ENCODE data around the gene JAZF1.

DNA sequence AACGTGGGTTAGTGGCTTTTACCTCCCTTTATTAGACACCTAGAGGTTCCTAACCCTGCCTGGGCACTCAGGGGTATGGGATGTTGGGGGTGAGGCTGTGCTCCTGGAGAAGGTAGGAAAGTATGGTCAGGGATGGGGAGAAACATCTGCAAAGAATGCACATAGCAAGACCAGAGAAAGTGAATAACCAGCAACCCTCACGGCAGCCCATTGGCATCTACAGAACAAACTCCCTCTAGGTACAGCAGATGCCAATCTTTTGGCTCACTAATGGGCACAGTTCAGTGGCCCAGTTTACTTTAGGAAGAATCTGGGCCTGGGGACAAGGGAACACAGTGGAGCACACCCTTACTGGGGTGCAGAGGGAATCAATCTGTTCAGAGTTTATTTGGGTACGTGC lies 143.9 kb downstream of the JAZF1 start:
- TF ChIP-seq GABPA (IDR thresholded peaks at IDR 0.05; ENCODE audit: low read depth) (no peak), CTCF (IDR thresholded peaks at IDR 0.05; ENCODE audit: insufficient read depth, low read length) (no peak)

All from HL-60 (cell line).